ENCODE results near the gene ZKSCAN1.

DNA sequence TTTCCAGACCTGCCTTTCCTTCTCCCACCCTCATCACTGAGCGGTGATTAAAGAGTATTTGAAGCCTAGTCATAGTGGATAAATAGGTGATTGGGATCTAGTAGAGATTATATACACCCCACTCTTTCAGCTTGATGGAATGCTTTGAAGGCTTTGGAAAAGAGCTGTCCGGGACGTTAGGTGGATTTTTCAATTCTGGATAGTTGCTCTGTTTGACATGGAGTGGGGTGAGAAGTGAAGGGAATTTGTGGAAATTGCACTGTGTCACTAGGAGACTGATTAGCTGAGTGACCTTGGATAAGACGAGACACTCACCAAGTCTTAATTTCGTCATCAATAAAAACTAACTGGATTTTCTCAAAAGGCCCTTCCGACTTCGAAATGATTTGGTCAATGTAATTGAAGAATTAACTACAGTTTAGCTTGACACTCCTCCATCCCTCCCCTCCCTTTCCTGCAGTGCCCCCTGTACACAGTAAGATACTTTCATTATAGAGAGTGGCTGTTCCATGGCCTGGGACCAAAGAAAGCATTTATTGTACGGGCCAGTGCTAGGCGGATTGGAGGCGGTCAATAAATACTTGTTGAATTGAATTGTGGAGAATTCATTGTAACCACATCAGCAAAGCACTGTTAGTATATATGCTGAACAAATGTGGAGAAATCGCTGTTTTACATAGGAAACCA, 962 bp downstream of the ZKSCAN1 start:
- no peak for TF ChIP-seq POLR2A (IDR thresholded peaks at IDR 0.05)
- TF ChIP-seq, protein P1, sequence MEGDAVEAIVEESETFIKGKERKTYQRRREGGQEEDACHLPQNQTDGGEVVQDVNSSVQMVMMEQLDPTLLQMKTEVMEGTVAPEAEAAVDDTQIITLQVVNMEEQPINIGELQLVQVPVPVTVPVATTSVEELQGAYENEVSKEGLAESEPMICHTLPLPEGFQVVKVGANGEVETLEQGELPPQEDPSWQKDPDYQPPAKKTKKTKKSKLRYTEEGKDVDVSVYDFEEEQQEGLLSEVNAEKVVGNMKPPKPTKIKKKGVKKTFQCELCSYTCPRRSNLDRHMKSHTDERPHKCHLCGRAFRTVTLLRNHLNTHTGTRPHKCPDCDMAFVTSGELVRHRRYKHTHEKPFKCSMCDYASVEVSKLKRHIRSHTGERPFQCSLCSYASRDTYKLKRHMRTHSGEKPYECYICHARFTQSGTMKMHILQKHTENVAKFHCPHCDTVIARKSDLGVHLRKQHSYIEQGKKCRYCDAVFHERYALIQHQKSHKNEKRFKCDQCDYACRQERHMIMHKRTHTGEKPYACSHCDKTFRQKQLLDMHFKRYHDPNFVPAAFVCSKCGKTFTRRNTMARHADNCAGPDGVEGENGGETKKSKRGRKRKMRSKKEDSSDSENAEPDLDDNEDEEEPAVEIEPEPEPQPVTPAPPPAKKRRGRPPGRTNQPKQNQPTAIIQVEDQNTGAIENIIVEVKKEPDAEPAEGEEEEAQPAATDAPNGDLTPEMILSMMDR (IDR thresholded peaks at IDR 0.05), result no peak

All from prostate gland (tissue), 2 donors.